Muscle of leg (tissue), 11 donors: Measurements from ENCODE around the gene SGMS2. TPM values are rescaled to one million over a fixed set of nuclear protein-coding genes. Genes with fewer than 3 reads are reported as not detected.
"Not testable (repeated sequence)": the region's sequence is repeated elsewhere in the genome, so short reads cannot be mapped to it uniquely, and the experiment has no call there.

ENCODE experiments used
- DNase-seq: peaks from one replicate; pipeline ENCODE4 v3.0.0; 2013
- H3K27ac ChIP-seq: one replicate; pipeline ENCODE4 v1.5.1; 2013; ENCODE audit warnings: mild to moderate bottlenecking, low read length, control low read depth
- H3K27me3 ChIP-seq: one replicate; pipeline ENCODE4 v1.6.1; 2013; ENCODE audit warnings: low read length; ENCODE audit not compliant: control insufficient read depth, insufficient read depth
- H3K36me3 ChIP-seq: one replicate; pipeline ENCODE4 v1.6.1; 2013; ENCODE audit warnings: low read length; ENCODE audit not compliant: control insufficient read depth, insufficient read depth
- H3K4me1 ChIP-seq: one replicate; pipeline ENCODE4 v1.6.1; 2013; ENCODE audit warnings: low read length; ENCODE audit not compliant: control insufficient read depth, insufficient read depth
- H3K4me3 ChIP-seq: one replicate; pipeline ENCODE4 v1.5.1; 2013; ENCODE audit warnings: low read length, control low read depth
- H3K9me3 ChIP-seq: replicated peaks from 2 replicates; pipeline ENCODE4 v1.6.1; 2013; ENCODE audit warnings: low read depth, low read length; ENCODE audit not compliant: control insufficient read depth
- WGBS: methylation state at CpG from one replicate; pipeline ENCODE4 v1.1.5; 2013; ENCODE audit warnings: missing lambda C conversion rate; ENCODE audit not compliant: insufficient coverage; 5-methylcytosine and 5-hydroxymethylcytosine counted together
- polyA plus RNA-seq, 8 donors: library from polyadenylated mRNA; unstranded; fragments of 120-200 nt; gene quantifications; one replicate each; pipeline versions ENCODE4 v1.2.1 to v1.2.3, GENCODE V29; 2013; ENCODE audit warnings: inconsistent platforms in 1 of 8, low replicate concordance in 1 of 8; ENCODE audit not compliant: insufficient read length in 8 of 8, insufficient read depth in 1 of 8
- total RNA-seq: library from RNA; stranded (reverse); fragments of 120-200 nt; gene quantifications from one replicate; pipeline ENCODE4 v1.2.4, GENCODE V29; 2013

Gene SGMS2
- total and polyA plus RNA-seq, 9 donors: 6.9 to 14.8 (median 8.8) TPM

- not testable (repeated sequence) for H3K4me1 ChIP-seq, H3K9me3 ChIP-seq, H3K4me3 ChIP-seq, H3K27ac ChIP-seq, H3K36me3 ChIP-seq, H3K27me3 ChIP-seq, DNase-seq
- WGBS: no CpG with 5 or more reads among the region's 4 CpGs
Observed at GRCh38 chr4:107926875-107927274, 102.1 kb downstream of the SGMS2 start.

- DNase-seq: peak; percentile 93
- Histone ChIP-seq H3K4me1 (peaks cover 10% of the 10 kb centered on the region), H3K36me3 (no peaks in the 10 kb centered on the region), H3K9me3 (no peaks in the 10 kb centered on the region), H3K4me3 (peak within 1 kb of the TSS; percentile 76), H3K27me3 (peaks cover 2% of the 10 kb centered on the region), H3K27ac (peak within 1 kb of the TSS; percentile 83)
- 4% methylated on average over 75 of the region's 78 CpGs for WGBS
Observed at GRCh38 chr4:107930821-107931774, 106.4 kb downstream of the SGMS2 start, which contains the start of gene CYP2U1. Gene CYP2U1, plus strand, starts transcription at chr4:107931549. Its CDS starts 95 bp downstream, at chr4:107931644.

DNA sequence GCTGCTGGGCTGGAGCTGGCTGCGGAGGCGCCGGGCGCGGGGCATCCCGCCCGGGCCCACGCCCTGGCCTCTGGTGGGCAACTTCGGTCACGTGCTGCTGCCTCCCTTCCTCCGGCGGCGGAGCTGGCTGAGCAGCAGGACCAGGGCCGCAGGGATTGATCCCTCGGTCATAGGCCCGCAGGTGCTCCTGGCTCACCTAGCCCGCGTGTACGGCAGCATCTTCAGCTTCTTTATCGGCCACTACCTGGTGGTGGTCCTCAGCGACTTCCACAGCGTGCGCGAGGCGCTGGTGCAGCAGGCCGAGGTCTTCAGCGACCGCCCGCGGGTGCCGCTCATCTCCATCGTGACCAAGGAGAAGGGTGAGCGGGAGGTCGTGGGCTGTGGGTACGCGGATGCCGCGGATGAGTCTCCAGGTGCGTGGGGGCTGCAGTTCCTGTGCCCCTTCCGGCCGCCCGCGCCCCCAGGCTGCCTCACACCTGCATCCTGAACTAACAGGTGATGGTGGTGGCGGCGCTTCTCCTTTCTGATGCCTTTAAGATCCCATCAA is 107.1 kb downstream of the SGMS2 start:
- Histone ChIP-seq H3K36me3 (no peaks in the 10 kb centered on the region), H3K27ac (no peak overlapping the region), H3K4me3 (peak overlapping the region; percentile 76), H3K4me1 (peaks cover 10% of the 10 kb centered on the region), H3K9me3 (no peaks in the 10 kb centered on the region), H3K27me3 (peaks cover 2% of the 10 kb centered on the region)
- no peak for DNase-seq
- 2% methylated on average over 43 of the region's 45 CpGs for WGBS

GRCh38 chr4:107935246-107935645 is 110.5 kb downstream of the SGMS2 start:
- Histone ChIP-seq H3K27ac (no peak overlapping the region), H3K4me1 (peaks cover 10% of the 10 kb centered on the region), H3K9me3 (no peaks in the 10 kb centered on the region), H3K36me3 (no peaks in the 10 kb centered on the region), H3K4me3 (no peak overlapping the region), H3K27me3 (peaks cover 2% of the 10 kb centered on the region)
- no peak for DNase-seq

GRCh38 chr4:107937040-107937439 is 112.3 kb downstream of the SGMS2 start:
- Histone ChIP-seq H3K27ac (no peak overlapping the region), H3K36me3 (no peaks in the 10 kb centered on the region), H3K9me3 (no peaks in the 10 kb centered on the region), H3K4me1 (peaks cover 5% of the 10 kb centered on the region), H3K4me3 (no peak overlapping the region), H3K27me3 (peaks cover 2% of the 10 kb centered on the region)
- no peak for DNase-seq
- WGBS: no CpG with 5 or more reads among the region's 2 CpGs

DNA sequence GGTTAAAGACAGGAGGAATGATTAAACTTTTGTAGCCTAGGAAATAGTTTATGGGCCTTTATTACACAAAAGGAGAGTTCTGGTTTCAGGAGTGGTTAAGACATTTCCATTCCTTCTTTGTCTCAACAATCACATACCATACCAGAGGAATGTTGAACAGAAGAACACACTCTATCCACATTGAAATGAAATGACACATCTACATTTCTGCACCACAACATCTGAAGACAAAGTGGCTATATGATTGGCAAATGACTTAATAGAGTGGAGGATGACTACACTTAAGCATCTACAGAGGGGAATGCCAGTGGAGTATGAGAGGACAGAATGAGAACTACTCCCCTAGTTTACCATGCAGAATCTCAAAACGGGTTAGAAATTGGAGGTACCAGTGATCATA is 114.6 kb downstream of the SGMS2 start:
- DNase-seq: no peak

GRCh38 chr4:107945809-107946208 is 121.1 kb downstream of the SGMS2 start:
- peaks cover 19% of the 10 kb centered on the region for H3K36me3 ChIP-seq
- peaks cover 4% of the 10 kb centered on the region for H3K9me3 ChIP-seq
- no peaks in the 10 kb centered on the region for H3K4me1 ChIP-seq
- no peak overlapping the region for H3K4me3 ChIP-seq
- no peaks in the 10 kb centered on the region for H3K27me3 ChIP-seq
- WGBS: 100% methylated on average over 2 of the region's 3 CpGs
- H3K27ac ChIP-seq: no peak overlapping the region
- DNase-seq: no peak

More for the DNA sequence above, 114.6 kb downstream of the SGMS2 start:
- WGBS: no CpG with 5 or more reads among the region's 1 CpG
- Histone ChIP-seq H3K9me3 (peaks cover 4% of the 10 kb centered on the region), H3K4me3 (no peak overlapping the region), H3K27me3 (no peaks in the 10 kb centered on the region), H3K36me3 (no peaks in the 10 kb centered on the region), H3K4me1 (no peaks in the 10 kb centered on the region), H3K27ac (no peak overlapping the region)

GRCh38 chr4:107950746-107951540 is 126.2 kb downstream of the SGMS2 start:
- DNase-seq: no peak
- no CpG with 5 or more reads among the region's 2 CpGs for WGBS
- H3K27ac ChIP-seq: no peak overlapping the region
- no peak overlapping the region for H3K4me3 ChIP-seq
- H3K36me3 ChIP-seq: peaks cover 15% of the 10 kb centered on the region
- H3K9me3 ChIP-seq: no peaks in the 10 kb centered on the region
- no peaks in the 10 kb centered on the region for H3K27me3 ChIP-seq
- H3K4me1 ChIP-seq: no peaks in the 10 kb centered on the region

DNA sequence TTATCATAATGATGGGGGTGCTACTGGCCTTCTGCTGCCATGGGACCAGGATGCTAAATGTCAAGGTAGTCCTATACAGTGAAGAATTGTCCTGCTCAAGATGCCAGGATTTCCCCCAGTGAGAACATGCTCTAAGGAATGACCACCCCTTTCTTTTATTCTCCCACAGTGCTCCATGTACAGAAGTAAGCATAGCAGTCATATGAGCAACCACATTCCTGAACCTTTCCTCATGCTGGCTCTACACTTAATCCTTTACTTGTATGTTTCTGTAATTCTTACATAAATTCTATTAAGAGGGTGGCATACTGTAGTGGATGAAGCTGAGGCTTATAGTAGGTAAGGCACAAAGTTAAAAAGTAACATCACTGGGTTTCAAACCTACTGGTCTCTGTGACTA is 126.8 kb downstream of the SGMS2 start:
- Histone ChIP-seq H3K27ac (no peak overlapping the region), H3K36me3 (peaks cover 15% of the 10 kb centered on the region), H3K4me1 (no peaks in the 10 kb centered on the region), H3K27me3 (no peaks in the 10 kb centered on the region), H3K4me3 (no peak overlapping the region), H3K9me3 (no peaks in the 10 kb centered on the region)
- DNase-seq: no peak

GRCh38 chr4:107956011-107956410 is 131.3 kb downstream of the SGMS2 start:
- no peak overlapping the region for H3K4me3 ChIP-seq
- no CpG with 5 or more reads among the region's 1 CpG for WGBS
- H3K27me3 ChIP-seq: no peaks in the 10 kb centered on the region
- DNase-seq: no peak
- no peaks in the 10 kb centered on the region for H3K4me1 ChIP-seq
- H3K36me3 ChIP-seq: no peaks in the 10 kb centered on the region
- no peak overlapping the region for H3K27ac ChIP-seq
- peaks cover 2% of the 10 kb centered on the region for H3K9me3 ChIP-seq
